Activated CD8-positive, alpha-beta memory T cell treated with anti-CD3 and anti-CD28 coated beads, Interleukin-2, amount 50 U/mL, for 1 hour (primary cell): ENCODE data around the gene BCL11A.

Experiments used
- DNase-seq: peaks from one replicate; pipeline ENCODE4 v3.0.0-alpha.2; 2020; ENCODE audit errors: extremely low read depth

BCL11A gene

DNA sequence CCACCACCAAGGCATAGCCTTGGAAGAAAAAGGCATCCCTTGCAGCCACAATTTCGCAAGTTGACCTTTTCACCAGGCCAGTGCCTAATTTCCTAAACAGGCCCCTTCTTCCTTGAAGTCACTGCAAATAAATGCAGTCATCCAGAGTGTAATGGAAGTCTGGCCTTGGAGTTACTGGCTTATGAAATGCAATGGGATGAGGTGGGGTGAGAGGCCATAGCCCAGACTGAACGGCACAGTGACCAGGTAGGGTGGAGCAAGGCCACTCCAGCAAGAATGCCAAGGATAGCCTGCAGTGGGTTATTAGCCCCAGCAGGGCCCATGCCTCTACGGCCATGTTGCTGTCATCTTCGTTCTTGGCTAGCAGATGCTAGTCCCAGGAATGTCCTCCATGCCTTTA lies 68.4 kb downstream of the BCL11A start:
- DNase-seq = no peak

DNA sequence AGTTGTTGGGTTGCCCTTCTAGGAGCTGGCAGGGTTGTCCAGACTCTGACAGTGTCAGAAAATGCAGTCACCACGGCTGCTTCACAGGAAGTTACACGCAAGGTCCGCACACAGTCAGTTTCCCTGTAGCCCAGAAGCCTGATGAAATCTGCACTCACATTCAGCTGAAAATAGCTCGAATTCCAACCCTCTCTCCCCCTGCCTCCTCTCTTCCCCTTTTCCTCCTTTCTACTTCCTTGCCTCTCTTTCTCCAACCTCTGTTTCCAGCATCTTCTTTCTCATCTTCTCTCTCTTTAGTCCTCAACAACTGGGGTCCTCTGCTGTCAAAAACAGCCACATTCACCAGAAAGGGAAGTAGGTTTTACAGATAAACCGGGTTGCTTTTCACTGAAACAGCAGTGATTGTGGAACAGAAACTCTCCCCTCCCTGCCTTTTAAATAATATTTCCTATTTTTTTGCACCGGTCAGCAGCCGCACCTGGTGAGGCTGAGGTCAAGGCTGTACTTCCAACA lies 69.3 kb downstream of the BCL11A start:
- no peak for DNase-seq

DNA sequence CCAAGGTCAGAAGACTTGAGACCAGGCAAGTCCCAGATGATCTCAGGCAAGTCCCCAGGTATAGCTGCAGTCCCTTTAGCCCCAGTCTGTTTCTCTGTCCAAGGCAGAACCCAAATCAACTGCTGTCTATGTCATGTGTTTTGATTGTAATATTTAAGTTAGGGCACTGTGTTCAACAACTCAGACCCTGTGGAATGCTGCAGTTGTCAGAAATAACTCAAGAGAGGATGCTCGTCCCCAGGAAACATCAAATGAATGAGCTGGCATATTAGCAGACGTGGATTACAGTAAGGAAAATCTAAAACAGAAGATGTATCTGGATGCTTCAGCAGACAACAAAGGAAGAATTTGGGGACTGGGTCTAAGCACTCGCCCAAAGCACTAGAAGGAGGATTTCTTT lies 70.1 kb downstream of the BCL11A start:
- DNase-seq = no peak

DNA sequence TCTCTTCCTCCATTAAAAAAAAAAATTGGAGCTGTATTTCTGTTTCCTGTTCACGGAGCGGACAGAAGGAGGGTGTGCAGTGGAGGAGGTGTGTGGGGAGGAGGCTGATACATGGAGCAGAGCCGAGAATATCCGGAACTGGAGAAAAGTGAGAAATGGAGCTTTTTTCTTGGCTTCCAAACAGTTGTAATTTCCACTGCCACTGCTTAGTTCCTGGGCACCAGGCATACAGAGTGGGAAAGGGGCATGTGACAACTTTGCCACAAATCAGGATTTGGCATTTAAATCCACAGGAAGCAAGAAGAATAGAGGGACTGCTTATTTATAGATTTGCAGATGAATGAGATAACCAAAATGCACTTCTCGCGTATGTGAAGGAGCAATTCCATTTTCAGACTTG lies 71.2 kb downstream of the BCL11A start:
- DNase-seq = no peak

DNA sequence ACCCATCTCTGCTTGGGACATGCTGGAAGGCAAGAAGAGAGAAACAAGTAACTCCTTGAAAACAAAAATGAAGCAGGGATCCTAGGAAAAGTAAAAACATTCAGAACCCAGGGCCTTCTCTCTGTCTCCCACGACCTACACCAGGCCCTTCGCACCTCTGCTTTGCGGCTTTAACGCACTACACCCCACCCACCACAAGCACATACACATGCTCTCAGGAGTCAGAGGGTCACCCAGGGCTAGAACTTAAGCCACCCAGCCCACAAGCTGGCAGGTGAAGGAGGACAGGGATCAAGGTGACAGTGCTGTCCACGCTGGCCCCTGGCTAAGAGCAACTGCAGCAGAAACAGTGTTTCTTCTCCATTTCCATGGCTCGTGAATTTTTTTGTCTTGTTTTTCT lies 72.2 kb downstream of the BCL11A start:
- DNase-seq = no peak

DNA sequence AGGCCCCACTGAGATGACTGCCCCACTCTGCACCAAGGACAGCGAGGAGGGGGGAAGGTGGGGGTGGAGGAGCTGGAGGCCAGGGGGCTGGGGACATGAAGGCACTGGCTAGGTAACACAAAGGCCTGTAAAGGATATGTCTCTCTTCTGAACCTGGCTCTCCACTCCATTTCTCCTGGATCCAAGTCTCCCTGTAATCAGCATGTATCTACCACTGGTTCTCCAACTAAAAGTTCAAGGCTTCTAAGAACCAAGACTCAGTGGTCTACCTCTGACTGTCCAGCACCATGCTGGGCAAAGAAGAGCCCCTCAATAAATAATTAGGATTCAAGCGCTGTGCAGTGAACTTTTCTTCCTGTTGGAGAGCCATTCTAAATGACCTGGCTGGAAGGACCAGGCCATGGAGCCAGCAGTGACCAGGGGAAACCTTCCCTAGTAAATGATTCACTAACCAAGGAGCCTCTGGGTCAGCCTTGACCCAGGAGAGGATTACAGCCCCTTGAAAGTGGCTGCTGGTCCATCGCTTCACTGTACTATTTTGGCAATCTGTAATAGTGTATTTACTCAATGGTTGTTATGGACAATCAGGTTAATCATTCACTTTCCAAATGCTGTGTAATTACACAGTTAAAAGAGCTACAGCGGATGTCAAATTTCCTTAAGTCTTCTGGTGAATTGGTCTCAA lies 73.2 kb downstream of the BCL11A start:
- DNase-seq = no peak

DNA sequence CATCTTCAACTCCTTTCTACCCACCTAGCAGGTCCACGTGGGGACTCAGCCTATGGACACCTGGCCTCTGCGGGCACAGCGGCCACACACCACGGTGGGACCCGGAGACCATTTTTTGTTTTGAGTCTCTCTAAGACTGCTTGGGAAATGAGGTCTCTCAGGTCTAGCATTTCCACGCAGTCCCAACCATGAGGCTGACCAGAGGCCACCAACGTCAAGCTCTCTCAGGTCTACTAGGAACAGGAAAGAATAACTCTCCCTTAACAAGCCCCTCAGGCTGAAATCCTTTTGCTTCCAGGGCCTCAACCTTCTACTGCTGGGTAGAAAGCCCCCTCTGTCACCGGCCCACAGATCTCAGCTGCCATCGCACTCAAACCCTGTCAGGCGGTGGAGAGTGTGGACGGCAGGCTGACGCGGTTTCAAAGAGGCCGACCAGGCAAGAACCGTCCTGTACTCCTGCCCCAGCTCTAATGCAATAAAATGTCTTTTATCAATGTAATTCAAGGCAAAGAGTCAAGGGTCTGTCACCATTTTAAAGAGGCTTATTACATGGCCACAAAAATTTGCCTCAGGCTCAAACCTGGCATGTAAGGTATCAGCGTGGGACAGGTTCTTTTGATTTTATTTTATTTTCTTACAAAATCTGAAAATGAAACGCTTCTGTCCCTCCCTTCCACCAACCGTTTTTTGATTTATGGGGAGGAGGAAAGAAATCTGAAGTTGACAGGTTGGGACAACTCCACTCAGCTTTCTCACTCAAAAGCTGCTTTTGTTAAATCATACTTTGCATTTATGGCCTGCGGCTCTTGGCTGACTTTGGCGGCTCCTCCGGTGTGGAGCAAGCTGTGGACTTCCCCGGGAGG lies 74.0 kb downstream of the BCL11A start:
- no peak for DNase-seq

DNA sequence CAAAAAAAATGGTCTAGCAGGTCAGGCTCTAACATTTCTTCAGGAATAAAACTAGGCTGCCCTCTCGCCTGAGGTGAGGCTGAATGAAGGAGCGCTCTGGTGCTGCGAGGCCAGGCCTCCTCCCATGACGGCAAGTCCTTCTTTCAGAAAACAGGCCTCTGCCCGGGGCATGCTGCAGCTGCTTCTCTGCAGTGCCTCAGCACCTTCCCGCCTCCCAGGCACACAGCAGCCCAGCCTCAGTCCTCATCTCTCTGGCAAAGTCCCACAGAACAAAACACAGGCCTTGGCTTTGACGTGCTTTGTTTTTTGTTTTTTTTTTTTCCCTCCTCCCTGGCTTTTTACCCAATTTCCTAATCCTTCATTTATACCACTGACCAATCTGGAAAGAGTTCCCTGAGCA lies 74.8 kb downstream of the BCL11A start:
- DNase-seq = no peak

DNA sequence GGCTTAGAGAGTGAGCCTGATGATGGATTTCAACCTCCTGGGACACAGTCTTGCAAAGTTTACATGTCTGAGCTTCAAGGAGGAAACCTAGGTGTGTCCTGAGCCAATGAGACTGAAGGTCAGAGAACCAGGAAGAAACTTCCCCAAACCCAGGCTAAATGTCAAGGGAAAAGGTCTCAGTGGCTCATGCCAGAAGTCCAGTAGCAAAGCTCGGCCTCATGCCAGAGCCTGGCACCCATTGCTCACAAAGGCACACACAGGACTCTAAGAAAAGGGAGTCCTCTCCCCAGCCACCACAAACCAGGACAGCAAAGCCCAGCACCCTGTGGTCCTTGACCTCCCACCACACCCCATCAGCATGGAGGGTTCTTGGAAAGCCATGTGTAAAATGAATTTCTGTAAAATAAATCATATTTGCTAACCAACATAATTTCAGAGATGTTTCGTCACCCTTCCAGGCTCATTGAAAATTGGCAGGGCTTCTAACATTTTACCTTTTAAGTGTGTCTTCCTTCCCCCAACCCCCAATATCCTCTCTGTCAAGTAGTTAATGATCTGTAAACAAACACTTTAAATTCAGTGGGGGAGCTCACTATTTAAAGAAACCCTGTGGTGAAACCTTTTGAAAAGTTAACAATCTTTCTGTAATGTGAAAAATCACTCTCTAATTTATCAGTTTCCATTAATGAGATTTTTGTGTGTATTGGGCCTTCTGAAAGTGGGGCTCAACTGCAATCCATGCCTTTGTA lies 77.1 kb downstream of the BCL11A start:
- no peak for DNase-seq

DNA sequence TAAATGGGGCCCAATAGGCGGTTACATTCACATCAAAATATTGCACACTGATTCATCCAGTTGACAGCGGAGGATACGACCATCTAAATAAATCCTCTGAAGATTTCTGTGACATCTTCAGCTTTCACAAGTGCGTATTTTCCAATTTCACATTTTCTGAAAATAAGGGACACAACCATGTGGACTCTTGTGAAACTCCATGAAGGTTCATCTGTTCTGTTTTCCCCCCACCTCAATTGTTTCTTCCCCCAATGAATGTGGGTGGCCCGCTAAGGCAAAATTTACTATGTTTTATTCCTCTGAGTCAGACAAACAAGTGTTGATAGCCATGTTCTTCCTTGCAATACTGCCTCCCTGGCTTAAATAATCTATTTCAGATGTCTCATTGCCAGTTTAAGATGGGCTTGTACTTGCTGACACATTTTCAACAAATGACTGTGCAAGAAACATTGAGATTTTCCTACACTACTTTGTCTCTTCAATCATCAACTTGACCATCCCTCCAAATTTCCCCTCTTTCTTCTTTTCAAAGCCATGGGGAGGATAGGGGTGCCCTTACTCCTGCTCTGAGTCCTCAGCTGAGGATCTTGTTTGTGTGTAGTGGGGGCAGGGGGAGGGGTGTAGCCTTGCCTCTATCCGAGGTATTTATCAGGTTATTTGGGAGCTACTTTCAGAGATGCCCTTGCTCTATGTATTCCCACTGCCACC lies 78.2 kb downstream of the BCL11A start:
- DNase-seq = no peak

DNA sequence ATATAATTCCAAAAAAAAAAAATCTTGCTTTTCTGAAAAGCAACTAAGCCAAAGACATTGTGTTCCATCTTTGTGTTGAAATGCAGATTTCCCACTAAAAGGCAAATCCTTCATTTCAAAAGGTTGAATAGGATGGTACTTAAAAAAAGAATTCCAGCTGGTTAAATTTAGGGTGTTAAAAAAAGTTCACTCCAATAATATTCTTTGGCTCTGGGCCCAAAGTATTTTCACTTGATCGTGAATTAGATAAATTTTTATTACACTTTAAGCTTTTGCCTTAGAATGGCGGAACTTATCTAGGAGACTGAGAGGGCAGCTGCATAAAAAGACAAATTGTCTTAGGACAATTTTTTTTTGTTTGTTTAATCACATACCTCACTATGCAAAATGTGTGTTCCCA lies 79.2 kb downstream of the BCL11A start:
- DNase-seq = no peak

DNA sequence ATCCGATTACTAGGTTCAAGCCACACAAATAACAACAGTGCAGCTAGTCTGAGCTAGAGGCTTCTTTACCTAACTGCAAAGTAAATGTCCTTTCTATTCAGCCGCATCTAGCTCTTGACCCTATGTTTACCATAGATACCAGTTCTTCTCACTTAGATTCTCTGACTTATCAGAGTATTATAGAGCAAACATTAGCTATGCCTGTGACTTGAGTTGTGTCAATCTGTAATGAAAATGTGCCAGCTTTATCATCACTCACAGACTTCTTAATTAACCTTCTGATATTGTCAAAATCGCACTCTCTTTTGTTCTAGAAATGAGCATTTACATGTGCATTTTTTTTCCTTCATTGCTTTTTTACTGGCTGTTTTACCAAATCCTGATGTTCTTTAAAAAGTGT lies 79.9 kb downstream of the BCL11A start:
- DNase-seq = no peak

DNA sequence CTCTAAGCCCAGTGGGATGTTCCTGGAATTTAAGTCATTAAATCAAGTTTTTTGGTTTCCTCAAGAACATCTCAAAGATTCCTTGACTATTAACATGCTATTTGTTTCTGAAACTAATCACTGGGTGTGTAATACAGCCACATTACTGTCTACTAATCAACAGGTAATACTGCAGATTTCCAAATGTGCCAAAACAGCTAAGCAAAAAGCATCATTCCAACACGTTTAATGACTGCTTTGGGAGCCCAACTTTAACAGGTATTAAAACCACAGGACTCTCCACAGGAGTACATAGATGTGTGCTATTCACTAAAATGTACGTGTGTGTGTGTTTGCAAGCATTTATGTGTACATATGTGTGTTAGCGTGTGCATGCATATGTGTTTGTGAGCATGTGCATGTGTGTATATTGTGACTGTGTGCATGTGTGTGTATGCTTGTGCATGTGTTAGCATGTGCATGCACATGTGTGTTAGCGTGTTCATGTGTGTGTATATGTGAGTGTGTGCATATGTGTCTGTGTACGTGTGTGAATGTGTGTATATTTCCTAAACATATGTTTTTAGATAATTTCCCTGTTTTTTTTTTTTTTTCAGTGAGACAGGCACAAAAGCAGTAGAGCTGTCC lies 80.7 kb downstream of the BCL11A start:
- no peak for DNase-seq

DNA sequence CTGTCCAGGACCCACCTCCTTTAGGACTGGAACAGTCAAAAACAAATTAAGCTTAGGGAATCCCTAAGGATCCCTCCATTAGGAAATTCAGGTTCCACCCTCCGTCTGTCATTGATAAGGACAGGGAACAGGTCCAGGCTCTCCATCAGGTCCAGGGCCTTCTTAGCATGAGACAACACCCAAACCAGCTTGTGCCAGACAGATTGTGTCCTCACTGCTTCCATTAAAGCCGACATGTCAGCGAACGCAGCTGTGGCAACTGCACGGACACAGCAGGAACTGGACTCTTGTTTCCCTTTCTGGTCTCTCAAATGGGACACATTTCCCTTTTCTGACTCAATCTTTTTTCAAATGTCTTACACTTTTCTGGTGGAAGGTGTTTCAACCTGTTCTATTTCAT lies 81.4 kb downstream of the BCL11A start:
- DNase-seq = no peak

DNA sequence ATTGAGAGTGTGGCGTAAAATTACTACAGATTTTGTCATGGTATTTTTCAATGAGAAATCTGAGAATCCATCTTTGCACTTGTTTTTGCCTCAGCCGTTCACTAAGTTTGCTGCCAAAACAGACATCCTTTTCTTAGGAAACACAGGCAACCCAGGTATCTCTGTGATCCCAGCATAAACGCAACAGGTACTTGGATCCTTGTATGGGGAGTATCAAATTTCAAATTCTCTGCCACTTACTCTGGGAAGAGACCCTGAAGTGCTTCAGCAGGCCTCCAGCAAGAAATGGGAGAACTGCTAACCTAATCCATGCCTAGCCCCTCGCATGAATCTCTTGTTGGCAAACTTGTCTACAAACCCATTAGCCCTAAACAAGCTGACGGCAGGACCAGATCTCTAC lies 83.1 kb downstream of the BCL11A start:
- DNase-seq = no peak

DNA sequence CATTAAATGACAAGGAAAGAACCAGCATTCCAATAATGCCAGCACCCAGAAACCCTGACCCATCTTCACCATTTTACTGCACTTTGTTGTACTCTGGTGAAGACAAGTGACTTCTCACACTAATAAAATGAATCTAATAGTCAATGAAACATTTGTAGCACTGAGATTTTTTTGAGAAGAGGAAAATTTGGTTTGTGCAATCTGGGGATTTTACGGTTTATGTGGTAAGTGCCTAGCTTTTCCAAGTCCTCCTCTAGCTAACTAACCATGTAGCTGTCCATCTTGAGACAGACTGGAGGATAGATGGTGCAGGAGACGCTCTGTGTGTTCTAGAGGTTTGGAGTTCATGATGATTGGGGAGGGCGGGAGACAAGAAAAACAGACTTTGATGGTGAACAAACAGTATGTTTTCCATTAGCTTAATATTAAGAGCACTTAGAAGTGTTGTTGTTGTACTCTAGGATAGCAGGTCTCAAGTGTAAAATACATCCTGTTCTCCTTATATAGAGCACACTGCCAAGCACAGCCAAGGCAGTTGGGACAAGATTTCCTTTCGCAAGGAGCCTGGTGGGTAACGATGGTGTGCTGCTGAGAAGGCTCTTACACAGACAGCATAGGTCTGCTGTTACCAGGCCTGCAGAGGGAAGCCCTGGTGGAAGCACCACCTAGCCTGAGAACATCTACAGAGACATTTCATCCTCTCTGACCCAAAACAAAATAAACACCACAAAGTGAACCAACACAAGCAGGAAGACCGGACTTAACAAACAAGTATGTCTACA lies 83.7 kb downstream of the BCL11A start:
- DNase-seq = no peak

DNA sequence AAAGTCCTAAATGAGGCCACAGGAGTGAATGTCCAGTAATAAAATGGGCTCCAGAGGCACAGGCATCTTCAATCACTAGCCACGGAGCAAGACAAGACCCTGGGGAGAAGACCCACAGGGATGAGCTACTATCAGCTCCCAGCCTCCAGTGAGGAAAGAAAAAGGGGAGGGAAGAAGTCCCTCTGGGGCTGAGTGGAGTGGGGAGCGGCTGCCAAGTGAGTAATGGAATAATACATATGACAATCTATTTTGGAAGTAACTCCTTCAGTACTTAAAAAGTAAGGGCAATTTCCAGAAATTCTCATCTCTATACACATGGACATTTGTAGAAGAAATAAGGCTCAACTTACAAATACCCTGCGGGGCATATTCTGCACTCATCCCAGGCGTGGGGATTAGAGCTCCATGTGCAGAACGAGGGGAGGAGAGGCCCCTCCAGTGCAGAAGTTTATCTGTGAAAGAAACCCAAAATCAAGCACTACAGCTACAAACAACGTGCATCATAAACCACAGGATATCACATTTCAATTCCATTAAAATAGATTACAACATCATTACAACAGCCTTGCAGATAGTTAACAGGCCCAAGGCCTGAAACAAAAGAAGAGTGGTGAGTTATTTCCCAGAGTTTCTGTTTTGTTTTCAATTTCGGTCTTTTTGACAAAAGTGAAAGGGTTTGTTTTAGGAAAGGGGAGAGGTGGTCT lies 84.9 kb downstream of the BCL11A start:
- DNase-seq = no peak

DNA sequence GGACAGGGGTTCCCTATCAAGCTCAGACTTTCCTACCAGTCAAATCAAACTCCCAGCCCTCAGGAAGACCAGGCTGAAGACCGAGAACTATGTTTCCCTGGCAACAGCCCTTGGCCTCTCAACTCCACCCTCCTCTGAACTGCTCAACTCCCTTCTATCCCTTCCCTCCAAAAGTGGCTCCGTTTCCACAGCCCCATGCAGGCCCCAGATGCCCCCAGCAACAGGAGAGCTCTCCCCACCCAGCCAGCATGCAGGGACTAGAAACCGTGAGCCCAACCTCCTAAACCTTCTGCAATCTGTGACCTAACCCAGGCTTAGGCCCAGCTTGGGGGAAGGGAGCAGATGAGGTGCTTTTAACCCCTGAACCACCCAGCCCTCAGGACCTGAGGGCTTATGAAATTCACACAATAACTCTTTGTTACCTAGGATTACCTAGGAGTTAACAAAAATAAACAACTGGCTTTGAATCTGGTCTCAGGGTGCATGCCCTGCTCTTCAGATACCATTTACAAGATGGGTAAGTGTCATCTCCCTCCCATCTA lies 87.2 kb downstream of the BCL11A start:
- no peak for DNase-seq

DNA sequence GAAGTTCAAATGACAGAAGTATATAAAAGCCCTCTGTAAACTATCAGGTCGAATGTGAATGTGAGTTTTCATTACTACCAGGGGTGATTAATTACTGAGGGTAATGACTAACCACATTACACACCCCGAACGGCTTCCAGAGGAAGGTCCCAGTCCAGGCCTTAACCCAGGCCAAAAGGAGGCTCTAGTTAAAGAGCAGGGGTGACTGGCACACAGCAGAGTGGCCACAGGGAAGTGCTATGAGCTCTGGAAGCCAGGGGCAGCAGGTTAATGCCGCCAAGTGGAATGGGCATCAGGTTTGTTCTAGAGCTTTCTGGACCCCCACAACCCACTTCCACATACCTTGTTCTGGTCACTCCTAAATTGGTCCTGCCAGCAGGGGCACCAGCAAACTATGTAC lies 87.7 kb downstream of the BCL11A start:
- DNase-seq = no peak

DNA sequence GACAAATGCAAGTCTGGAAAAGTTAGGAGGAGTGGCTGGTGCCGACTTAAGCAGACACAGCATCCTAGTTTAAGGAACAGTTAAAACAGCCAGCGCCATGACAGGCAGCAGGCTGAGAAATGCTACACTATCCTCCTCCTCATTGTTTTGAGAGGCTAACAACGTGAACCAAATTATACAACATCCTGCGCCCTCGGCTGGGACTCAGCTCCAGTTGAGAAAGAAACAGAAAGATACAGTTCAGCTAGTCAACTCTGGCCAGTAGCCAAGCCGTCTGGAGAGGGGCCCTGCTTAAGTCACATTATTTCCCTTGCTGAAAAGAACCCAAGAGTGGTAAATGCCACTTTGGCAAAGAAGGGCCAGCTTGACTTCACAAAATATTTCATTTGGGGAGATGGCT lies 90.2 kb downstream of the BCL11A start:
- DNase-seq = no peak
